NCI-H1694 treated with DMSO at 0.1 percent for 48 hours (cell line): Measurements from ENCODE around the gene RRP1B.

ENCODE experiments used
- DNase-seq: peaks from one replicate; lab custom pipeline; 2025; lab: John Stamatoyannopoulos, UW

The RRP1B gene

DNA sequence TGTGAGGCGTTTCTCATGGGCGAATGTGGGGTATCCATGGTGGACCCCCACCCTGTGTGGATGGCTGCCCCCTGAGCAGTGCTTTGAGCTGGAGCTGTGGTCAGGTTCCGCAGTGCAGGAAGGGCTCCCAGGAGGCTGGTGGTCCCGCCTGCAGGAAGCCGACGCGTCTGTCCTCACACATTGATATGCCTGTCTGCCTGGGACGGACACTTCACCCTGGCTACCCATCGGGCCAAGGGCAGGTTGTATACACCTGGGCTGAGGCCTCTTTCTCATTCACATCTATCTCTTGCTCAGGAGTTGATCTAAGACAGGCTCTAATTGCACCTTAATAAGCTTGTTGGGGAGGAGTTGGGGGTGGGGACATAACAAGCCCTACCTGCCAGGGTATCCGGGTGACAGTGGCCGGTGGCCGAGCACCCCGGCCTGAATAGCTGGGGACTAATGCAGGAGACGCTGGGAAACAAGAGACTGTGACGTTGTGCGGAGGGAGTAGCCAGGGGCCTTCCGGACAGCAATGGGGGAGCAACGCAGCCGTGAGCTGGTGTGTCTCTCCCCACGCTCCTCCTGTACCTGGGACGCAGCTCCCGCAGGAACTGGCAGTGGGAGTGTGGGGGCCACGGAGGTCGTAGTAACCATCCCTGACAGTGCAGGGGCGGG, 81.3 kb downstream of the RRP1B start:
- DNase-seq: no peak

DNA sequence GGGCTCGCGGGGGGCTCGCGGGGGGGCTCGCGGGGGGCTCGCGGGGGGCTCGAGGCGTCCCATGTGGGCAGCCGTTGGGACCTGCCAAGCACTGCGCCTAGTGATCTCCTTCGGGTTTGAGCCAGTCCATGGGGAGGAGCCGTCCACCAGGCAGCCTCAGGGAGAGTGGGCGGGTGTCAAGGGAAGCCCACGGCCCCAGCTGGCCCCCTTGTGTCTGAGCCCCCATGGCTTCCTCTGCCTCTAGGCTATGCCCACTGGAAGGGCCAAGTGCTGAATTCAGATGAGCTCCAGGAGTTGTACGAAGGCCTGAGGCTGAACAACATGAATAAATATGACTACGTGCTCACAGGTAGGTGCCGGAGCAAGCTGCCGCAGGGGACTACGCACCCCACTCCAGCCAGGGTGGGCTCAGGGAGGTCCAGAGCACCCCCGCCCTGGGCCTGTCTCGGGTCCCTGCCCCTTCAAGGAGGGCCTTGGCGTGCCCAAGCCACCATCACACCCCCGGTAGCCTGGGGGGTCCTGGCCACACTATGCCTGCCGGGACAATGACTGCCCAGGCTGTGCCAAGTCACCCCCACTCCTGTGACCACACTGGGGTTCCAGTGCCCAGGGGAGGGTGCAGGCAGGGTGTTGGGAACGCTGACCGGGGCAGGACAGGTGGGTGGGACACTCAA, 82.2 kb downstream of the RRP1B start:
- DNase-seq: no peak

DNA sequence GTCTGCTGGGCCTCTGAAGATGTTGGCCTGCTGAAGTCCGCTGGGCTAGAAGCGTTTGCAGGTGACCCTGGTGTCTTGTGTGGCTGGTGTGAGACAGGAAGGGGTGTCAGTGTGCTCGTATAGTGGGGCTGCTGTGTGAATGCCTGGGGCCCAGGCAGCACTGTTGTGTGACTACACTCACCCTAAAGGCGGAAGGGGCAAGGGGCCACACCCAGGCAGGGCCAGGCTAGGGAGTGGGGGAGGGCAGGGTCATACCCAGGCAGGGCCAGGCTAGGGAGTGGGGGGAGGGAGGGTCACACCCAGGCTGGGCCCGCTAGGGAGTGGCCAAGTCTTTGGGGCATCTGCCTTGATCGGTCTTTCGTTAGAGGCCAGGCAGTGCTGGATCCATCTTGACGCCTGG, 84.6 kb downstream of the RRP1B start:
- DNase-seq: no peak

DNA sequence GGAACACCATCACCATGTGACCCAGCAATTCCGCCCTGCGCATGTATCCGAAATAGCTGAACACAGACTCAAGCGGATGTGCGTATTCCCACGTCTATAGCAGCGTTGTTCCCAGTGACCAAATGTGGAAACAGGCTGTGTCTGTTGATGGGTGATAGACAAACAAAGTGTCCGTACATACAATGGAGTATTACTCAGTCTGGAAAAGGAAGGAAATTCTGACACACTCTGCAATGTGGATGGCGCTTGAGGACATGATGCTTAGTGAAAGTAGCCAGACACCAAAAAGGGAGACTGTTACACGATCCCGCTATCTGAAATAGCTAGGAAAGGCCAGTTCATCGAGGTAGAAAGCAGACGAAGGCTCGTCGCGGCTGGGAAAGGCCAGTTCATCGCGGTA, 85.4 kb downstream of the RRP1B start:
- DNase-seq: no peak
